ENCODE results near the gene FPR2.

DNA sequence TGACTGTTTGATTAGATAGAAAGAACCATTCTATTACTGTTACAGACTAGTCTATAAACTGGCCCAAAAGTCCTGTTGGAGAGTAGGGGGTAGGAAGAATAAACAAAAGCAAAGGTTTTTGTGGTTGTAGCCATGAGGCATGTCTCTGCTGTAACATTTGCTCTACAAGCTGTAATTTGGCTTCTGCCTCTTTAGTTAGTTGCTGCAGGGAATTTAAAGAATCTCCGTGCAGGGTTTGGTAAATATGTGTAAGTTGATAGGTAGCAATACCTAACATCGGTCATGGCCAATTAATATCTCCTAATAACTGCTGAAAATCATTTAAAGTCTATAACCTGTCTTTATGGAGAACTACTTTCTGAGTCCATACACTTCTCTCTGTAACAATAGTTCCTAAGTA lies 46.9 kb downstream of the FPR2 start:
- TF ChIP-seq POLR2A (IDR thresholded peaks at IDR 0.05), result no peak
- TF ChIP-seq, protein P1, sequence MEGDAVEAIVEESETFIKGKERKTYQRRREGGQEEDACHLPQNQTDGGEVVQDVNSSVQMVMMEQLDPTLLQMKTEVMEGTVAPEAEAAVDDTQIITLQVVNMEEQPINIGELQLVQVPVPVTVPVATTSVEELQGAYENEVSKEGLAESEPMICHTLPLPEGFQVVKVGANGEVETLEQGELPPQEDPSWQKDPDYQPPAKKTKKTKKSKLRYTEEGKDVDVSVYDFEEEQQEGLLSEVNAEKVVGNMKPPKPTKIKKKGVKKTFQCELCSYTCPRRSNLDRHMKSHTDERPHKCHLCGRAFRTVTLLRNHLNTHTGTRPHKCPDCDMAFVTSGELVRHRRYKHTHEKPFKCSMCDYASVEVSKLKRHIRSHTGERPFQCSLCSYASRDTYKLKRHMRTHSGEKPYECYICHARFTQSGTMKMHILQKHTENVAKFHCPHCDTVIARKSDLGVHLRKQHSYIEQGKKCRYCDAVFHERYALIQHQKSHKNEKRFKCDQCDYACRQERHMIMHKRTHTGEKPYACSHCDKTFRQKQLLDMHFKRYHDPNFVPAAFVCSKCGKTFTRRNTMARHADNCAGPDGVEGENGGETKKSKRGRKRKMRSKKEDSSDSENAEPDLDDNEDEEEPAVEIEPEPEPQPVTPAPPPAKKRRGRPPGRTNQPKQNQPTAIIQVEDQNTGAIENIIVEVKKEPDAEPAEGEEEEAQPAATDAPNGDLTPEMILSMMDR (IDR thresholded peaks at IDR 0.05), result no peak
